GM20431 (cell line): ENCODE measurements around the gene NFIA.

ENCODE experiments used
- in situ Hi-C: fragments of 300-500 bp; cut with MseI, MboI; formaldehyde crosslinking; loops from one replicate; pipeline ENCODE4 v1.15.0; 2020; ENCODE audit warnings: low sequenced_read_pairs; ENCODE audit not compliant: unreplicated experiment

The NFIA gene

GRCh38 chr1:61280452-61280851, 198.1 kb downstream of the NFIA start:
- in situ Hi-C loops, result no loop called here

DNA sequence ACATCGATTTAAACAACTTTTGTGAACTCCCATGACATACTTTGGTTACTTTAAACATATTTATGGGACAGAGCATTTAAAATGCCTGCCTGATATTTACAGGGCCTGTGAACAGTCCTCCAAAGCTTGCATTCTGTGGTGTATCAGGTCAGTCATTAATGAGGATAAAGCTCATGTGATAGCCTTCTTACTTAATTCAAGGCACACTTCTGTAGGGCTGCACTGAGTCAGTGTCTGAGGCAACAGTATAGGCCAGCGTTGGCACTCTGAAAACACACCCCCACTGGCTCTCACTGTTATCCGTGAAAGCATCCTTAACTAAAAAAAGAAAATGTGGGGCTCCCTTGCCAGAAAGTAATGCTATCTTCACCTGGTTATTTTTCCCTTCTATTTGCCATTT, 200.0 kb downstream of the NFIA start:
- in situ Hi-C loops, result no loop called here

GRCh38 chr1:61284248-61284854, 202.0 kb downstream of the NFIA start:
- in situ Hi-C loops, result no loop called here

DNA sequence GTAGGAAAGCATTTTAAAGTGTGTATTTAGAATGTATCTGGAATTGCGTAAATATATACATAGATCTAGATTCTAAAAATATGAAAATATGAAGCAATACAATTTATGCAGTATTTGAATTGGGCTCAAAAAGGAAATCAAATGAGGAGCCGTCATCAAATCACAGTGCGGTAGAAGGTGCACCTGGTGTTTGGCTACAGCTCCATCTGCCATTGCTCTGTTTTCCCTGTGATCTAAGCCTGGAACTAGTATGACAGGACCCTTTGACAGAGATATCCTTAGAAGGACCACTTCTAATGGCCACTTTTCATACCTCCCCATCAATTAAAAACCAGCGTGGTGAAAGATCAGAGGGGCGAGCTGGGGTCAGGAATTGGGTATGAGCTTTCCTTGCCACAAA, 202.6 kb downstream of the NFIA start:
- in situ Hi-C loops, result no loop called here

GRCh38 chr1:61285371-61285885, 203.1 kb downstream of the NFIA start:
- in situ Hi-C loops, result no loop called here

DNA sequence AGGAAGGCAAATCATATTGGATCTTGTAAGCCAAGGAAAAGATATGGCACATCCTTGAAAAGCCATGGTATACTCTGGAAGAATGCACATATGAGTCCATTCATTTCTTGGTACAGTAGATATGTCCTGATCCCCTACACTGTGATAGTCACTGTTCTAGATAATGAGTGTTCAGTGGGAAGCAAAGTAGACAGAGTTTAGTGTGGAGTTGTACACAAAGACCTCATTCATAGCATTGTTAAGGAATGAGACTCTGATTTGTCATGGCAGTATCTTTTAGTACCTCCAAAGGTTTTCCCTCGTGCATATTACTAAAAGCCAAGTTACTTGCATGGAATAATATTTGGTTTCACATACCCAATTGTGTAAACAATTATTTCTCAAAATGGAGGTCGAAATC, 204.7 kb downstream of the NFIA start:
- in situ Hi-C loops, result no loop called here

DNA sequence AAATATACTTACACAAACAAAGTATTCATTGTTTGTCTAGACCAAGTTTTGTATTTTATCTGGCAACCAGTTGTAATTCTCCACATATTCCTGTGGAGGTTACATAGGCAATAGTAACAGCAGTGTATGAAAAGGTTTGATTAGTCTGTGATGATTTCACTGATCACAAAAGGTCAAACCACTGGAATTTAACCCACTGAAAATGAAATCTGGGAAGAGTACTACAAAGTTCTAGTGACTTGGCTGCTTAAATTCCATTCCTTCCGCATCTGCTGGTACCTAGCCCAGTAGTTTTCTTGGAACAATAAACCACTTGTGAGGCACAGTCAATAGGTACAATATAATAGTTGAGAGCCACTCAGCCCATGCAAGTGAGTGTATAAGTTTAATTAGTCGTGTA, 205.4 kb downstream of the NFIA start:
- in situ Hi-C loops, result no loop called here

DNA sequence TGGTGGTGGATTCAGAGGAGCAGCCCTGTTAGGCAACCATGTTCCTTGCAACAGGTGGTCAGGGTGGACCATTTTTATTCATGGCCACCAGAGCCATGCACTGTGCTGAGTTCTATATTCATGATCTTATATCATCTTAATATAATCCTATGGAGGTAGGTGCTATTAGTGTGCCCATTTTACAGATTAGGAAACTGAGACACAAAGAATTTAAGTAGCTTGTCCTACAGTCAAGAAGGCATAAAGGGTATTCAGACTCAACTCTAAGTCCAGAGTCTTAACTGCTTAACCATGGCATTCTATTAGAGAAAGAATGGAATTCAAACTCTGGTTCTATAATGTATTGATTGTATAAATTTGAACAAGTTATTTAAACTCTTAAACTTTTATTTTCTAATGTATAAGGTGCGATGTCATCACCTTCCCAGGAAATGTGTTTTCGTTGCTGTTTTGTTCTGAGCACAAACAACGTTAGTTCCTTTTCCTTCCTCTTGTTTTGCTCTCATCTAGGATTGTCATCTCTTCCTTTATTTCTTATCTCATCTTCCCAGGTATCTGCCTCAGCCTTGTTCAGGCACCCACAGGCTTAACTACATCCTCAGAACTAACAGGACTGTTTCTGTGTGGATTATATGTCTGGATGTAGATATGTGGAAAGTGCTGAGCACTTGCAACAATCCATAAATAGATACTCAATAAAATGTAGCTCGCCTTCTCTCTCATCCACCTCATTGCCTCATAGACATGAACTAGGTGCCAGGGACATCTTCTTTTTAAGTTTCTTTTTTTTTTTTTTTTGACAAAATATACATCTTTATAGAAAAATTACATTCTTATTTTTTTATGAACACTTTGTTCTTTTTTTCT, 207.1 kb downstream of the NFIA start:
- in situ Hi-C loops, result no loop called here

GRCh38 chr1:61290525-61290924, 208.2 kb downstream of the NFIA start:
- in situ Hi-C loops, result no loop called here

DNA sequence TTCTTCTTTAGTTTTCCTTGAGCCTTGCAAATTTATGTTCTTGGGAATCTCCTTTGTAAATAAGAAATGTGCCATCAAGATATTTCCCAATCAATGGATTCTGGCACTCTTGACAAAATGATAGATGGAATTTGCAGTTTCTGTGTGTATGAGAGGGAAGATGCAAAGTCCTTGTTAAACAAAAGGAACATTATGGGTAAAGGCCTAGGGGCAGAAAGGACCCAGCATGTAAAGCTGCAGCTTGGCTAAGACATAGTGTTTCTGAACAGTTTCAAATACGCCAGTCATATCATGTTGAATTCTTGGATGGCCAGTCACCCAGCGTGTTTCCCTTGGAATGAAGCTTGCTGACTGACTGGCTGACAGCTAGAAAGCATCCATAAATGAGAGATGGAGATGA, 210.8 kb downstream of the NFIA start:
- in situ Hi-C loops, result no loop called here

DNA sequence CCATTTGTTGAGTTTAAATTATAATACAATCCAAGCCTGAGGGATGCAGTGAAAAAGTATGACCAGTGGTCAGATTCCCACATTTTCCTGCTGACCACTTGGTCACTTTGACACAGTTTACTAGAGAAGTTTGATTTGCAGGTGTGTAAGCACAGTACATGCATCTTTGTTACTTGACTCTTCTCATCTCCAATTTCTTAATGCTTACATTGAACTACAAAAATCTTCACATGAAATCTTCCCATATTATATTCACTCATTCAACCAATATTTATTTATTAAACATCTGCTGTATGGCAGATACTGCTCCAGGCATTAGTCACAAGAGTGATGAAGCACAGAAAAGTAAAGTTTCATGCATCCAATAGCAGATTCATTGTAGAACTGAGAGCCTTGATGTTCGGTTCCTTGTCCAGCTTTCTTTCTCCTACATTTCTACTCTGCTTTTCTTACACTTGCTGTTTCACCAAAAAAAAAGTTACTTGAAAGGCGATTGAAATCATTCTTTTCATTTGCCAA, 211.7 kb downstream of the NFIA start:
- in situ Hi-C loops, result no loop called here

- in situ Hi-C loops, result no loop called here
These were observed 212.6 kb downstream of the NFIA start for GRCh38 chr1:61294930-61295329.

DNA sequence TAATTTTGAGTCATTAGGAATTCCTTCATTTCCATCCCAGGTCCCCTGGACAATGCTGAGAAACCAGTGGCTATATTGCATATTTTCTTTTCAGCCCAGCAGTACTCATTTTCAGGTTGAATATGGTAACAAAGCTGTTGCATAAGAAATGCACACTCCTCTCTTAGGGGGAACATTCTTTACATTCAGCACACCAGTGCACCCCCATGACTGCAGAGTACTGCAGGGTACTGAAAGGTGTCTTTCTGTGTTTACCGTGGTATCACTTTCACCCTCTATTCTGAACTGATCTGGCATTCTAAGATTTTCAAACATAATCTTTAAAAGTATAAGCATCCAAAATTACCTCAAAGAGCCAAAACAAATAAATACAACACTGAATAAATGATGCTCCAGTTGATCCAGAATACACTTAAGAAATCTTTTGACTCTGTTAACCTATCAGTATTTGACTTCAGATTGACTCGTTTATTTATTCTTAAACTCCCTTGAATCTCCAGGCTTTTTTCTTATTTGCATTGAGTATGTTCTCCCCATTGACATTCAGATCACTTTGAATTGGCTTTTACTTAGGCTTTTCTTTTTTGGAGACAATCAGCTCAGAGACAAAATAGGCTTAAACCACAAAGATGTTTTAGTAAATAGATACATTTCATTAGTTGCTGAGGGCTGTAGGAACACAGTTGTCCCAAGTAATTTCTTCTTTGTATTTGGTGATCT, 213.6 kb downstream of the NFIA start:
- in situ Hi-C loops, result no loop called here

DNA sequence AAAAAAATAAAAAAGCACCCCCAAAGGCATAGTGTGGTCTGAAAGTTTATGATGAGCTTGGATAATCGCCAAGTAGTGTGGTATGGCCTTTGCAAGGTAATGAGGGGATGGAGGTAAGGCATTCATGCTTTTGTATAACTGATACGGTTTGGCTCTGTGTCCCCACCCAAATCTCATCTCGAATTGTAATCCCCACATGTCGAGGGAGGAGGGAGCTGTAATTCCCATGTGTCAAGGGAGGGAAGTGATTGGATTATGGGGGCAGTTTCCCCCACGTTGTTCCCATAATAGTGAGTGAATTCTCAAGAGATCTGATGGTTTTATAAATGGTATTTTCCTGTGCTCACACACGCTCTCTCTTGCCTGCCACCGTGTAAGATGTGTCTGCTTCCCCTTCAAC, 215.5 kb downstream of the NFIA start:
- in situ Hi-C loops, result no loop called here

GRCh38 chr1:61299463-61299862, 217.1 kb downstream of the NFIA start:
- in situ Hi-C loops, result no loop called here

DNA sequence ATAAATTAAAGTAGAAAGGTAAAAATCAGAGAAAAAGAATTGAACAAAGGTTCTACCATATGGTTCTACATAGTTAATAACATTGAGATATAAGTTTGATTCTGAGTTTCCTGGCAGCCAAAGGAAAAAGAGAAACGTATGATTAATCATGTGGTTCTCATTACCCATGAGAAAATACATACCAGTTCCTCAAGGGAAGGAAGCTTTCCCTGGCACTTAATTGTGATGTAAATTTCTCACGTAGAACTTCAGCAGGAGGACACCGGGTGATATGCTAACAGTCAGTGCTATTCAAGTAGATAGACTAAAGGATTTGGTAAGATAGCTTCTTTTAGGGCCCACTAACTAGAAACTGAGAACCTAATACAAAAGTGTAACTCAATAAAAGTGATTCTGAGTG, 218.5 kb downstream of the NFIA start:
- in situ Hi-C loops, result no loop called here

DNA sequence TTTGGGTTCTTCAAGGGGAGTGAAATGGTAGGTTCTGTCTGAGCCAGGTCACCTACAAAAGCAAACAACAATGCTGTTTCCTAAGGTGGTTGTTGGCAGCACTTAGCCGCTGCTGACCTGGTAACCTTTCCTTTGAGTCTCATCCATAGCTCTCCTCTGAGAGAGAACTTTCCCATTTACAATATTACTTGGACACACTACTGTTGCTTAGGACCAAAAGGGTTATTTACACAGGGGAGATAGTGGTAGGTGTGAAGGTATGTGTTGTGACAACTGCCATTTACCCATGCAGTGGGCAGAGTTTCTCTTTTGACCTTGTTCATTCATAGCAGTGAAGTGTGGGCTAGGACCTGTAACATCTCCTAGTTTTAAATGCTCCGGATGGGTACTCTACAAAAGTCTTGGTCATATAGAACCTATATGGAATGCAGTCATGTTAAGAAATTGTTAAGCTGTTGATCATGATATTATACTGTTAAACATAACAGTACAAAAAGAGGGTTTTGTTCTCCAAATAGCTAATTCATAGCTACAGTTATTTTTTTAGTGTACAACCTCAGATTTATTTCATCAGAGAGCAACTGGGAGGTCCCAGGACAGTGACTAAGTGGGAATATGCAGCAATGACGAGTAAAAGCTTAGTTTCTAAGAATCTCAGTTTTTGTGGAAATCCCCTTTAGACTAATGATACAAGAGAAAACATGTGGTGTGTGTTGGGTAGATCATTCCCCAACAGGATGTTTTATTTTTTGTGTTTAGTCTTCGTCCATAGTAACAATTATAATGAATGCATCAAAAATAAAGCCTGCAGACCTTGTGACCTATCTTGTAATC, 219.7 kb downstream of the NFIA start:
- in situ Hi-C loops, result no loop called here

DNA sequence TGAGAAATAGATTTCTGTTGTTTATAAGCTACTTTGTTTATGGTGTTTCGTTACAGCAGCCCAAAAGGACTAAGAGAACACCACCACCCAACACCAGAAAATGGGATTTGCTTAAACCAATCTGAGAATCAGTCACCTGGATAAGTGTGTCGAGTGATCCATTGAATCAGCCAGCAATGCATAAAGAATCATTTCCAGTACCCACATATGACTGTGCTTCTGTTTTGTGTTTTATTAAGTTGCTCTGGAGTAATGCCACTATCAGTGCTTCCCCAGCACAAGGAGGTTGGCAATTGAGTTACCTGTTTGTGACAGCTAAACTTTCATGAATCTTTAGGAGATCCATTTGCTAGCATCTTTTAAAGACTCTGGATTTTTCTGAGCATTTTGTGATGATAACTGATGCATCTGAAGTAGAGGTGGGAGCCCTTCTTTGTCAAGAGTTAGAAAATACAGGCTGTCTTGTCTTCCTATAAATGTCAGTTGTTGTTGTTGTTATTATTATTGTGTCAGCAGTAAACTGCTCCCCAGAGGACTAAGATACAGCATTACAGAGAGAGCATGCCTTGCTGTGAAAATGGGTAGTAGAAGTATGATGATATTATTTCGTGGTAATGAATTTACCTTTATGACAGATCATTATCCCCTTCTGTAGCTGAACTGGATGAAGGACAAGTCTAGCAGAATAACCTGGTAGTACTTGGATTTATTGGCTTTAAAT, 225.2 kb downstream of the NFIA start:
- in situ Hi-C loops, result no loop called here

DNA sequence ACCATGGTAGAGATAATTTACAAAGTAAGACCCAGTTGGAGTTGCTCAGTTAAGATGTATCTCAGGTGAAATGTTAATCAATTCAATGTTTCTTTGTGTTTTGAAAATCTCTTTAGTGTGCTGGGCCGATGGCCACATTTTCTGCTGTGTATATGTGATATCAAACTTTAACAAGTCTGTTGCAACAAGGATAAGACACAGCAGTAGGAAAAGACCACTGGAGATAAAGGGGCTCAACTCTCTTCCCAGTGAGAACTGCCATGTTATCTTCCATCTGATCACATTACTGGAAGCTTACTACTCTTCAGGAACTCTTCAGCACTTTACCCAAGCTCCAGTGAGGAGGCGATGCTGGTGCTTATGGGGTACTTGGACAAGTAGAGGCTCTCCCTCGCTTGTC, 227.7 kb downstream of the NFIA start:
- in situ Hi-C loops, result no loop called here
